NCI-H82 treated with DMSO at 0.1 percent for 48 hours (cell line): ENCODE data around the gene LRRC8D.

Experiments
- DNase-seq: peaks from one replicate; lab custom pipeline; 2025; ENCODE audit not compliant: unreplicated experiment; lab: John Stamatoyannopoulos, UW

LRRC8D gene

GRCh38 chr1:89806616-89807015, 14.2 kb upstream of the LRRC8D start:
- DNase-seq: no peak

DNA sequence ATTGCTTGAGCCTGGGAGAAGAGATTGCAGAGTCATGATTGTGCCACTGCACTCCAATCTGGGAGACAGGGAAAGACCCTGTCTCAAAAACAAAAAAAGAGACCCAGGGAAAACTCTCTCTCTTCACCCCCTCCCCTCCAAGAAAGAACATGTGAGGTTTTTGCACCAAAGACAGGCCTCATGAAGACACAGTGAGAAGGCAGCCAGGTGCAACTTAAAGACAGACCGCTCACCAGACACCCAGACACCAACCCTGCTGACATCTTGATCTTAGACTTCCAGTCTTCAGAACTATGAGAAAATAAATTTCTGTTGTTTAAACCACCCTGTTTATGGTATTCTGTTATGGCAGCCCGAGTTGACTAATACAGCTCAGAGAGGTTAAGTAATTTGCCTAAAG, 13.3 kb upstream of the LRRC8D start:
- no peak for DNase-seq

DNA sequence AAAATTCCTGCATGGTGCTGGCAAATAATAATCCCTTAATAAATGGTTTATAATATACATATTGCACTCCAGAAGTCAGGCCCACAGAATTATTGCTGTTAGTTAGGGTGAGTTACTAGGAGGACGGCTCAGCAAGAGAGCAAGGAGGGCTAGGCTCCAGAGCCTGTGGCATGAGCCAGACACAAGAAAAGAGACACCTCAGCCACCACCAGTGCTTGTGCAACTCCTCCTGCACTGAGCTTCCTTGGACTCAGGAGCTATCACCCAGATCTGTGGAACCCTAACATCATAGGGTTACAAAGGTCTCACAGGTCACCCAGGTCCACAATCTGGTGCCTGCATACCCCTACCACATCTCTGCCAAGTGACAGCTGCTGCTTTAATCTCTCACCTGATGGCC, 12.8 kb upstream of the LRRC8D start:
- no peak for DNase-seq

- DNase-seq: no peak
Observed at GRCh38 chr1:89808441-89809117, 12.3 kb upstream of the LRRC8D start.

- no peak for DNase-seq
Observed at GRCh38 chr1:89809556-89809955, 11.3 kb upstream of the LRRC8D start.

DNA sequence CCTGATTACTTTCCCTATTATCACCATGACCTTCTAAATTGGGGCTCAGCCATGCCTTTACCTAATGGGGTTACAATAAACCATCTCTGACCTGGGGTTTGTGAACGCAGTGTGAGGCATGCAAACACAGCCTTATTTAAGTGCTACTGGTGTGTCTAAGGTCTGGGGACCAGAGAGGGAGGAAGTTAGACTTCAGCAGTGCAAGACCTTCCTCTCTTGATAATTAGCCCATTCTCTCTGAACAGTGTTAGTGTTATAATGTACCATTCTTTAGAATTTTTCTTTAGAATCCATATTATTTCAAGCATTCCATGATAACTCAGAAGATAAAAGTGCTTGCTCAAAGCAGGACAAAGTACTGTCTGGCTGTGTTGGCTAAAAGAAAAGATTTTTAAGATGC, 10.5 kb upstream of the LRRC8D start:
- no peak for DNase-seq

- no peak for DNase-seq
Observed at GRCh38 chr1:89810880-89811279, 10.0 kb upstream of the LRRC8D start.

- DNase-seq: no peak
Observed at GRCh38 chr1:89812992-89813391, 7.8 kb upstream of the LRRC8D start.

- DNase-seq: no peak
Observed at GRCh38 chr1:89815040-89815439, 5.8 kb upstream of the LRRC8D start.

- no peak for DNase-seq
Observed at GRCh38 chr1:89815611-89816010, 5.2 kb upstream of the LRRC8D start.

- no peak for DNase-seq
Observed at GRCh38 chr1:89816366-89816765, 4.5 kb upstream of the LRRC8D start.

DNA sequence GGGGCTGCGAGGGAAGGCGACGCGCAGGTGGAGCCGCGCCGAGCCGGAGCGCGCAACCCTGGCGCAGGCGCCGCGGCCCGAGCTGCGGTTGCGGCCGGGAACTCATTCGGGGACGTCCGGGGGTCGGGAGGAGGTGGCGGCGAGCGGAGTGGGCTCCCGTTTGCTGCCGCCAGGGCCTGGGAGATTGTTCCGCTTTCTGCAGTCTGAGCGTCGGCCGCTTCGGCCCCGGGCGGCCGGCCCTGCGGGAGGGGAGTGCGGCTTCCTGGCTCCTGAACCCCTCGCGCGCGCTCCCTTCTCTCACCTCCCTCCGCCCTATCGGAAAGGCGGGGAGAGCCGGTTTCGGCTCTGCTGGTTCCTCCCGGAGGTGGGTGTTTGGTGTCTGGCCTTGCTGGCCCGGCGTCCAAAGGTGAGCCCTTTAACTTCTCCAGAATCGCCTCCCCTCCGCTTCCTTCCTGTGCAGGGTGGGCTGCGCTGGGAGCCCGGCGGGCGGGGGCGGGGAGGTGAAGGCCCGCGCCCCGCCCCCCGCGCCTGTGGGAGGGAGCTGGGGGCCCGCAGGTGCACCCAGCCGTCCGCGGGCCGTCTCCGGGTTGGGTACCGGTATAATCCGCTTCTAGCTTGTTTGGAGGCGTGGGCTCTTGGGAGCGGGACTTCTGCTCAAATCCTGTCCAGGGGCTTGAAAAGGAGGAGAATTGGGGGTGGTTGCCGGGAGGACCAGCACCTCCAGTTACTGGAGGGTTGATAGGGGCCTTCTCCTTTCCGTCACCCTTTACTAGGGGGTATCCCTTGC, 683 bp downstream of the LRRC8D start:
- peak; percentile 59 for DNase-seq

DNA sequence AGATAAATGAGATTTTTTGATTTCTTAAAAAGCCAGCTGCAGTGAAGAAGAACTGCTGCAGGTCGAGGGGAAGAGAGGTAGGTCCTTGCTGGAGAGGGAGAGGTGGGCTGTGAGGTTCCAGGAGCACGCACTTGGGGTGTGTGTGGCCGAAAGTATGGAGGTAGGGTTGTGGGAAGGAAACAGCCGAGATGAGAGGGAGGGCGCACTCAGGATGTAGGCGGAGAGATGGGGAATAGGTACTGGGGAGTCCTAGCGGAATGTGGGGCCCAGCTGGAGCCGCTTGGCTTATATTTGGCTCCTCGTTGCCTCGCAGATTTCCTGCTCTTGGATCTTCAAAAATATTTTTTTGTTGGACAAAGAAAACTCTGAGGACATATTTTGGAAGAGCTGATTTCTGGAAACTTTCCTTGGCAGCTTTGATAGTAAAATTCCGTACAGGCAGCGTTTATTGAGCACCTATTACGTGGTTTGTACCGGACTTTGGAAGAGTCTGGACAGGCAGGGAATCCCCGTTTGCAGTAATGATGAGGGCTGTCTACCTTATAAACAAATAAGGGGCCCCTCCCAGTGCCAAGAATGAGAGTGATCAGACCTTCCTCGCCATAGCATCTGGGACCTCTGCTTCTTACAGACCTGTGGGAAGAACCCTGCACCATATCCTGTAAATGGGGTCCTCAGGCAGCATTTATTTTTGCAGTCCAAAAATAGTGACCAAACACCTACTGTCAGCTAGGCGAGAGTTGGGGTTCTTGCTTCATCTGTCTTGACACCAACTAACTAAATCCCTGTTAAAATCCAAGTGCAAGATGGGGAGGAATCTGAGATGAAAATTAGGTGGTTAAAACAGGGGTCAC, 1.5 kb downstream of the LRRC8D start:
- no peak for DNase-seq

DNA sequence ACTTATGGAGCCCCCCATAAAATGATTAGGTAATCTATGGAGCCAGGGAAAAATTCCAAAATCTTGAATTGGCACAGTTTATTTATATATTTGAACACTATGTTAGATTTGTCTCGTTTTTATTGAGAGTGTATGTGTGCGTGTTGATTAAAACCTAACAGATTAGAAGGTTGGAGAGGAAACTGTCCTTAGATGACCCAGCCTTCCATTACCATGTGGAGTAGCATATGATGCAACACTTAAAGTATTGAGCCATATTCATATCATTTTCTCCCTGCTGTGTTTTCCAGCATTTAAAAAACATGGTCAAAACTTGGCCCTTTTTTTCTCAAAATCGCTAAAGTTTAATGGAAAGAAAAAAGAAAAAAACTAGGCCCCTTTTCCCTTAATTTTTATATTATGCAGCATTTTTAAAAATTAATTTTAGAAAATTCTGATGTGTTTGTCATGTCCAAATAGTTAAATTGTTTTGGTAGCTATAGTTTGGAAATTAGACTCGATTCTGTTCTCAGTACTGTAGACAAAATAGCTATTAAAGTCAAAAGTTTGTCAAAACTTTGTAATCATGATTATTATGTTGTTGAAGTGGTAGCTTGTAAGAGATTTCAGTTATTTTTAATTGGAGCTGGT, 2.3 kb downstream of the LRRC8D start:
- no peak for DNase-seq

GRCh38 chr1:89823679-89824292, 3.0 kb downstream of the LRRC8D start:
- DNase-seq: peak; percentile 5

GRCh38 chr1:89826594-89826993, 5.8 kb downstream of the LRRC8D start:
- no peak for DNase-seq

- DNase-seq: no peak
Observed at GRCh38 chr1:89827330-89827729, 6.5 kb downstream of the LRRC8D start.

- DNase-seq: no peak
Observed at GRCh38 chr1:89827902-89828301, 7.1 kb downstream of the LRRC8D start.

DNA sequence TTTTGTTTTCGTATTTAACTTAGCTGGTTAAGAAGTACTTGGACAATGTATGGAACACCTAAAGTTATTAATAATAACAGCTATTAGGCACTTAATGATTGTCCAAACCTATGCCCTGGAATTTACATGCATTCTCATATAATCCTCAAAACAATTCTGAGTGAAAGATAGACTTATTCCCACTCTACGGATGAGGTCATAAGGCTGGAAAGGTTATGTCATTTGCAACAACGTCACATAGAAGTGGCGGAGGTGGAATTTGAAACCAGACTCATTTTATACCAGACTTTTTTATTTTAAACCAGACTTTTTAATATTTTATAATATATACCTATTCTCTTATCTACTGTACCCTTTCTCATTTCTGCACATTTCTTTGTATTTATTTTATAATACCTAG, 8.4 kb downstream of the LRRC8D start:
- no peak for DNase-seq

DNA sequence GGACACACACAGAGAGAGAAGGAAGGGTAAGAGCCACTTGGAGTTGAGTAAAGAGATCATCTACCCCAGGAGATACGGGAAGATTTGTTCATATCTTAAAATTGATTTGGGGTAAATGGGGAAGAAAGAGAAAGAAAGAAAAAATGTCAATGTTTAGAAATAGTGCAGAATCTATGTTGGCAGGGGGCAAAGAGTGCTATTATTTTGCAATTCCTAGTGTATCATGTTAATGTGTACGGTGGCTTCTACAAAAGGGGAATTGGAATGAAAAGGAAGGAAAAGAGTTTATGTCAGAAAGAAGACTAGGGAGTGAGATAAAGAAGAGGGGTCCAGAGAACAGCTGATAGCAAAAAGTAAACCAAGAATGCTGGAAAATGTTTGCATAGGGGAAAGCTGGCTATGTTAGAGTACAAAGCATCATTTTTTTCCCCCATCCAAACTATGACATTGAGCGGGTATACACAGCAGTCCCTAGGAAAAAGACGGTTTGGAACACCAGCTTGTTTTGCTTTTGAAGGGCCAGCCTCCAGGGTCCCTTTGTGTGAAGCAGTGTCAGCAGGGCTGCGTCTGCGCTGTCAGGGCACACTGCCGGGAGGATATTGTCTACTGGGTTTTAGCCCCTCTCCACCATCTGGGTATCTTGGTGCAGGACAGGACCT, 10.8 kb downstream of the LRRC8D start:
- no peak for DNase-seq
